Skin epidermis (tissue), 12 donors: ENCODE data around the gene DBF4.
"Not testable (repeated sequence)": the region's sequence is repeated elsewhere in the genome, so short reads cannot be mapped to it uniquely, and the experiment has no call there.

Experiments used
- H3K27ac ChIP-seq, 21 experiments: fragments of 200-600 bp; sonication (generic) in 11 of 21; one replicate each; pipeline ENCODE4 v1.5.0; 2020; ENCODE audit warnings: mild to moderate bottlenecking in 3 of 21, inconsistent platforms in 2 of 21, moderate library complexity in 2 of 21
- H3K4me3 ChIP-seq, 7 experiments: fragments of 200-600 bp; sonication (generic) in 2 of 7; one replicate each; pipeline ENCODE4 v1.5.0; 2020; ENCODE audit warnings: inconsistent platforms in 2 of 7, mild to moderate bottlenecking in 2 of 7, moderate library complexity in 1 of 7

The DBF4 gene, protein sequence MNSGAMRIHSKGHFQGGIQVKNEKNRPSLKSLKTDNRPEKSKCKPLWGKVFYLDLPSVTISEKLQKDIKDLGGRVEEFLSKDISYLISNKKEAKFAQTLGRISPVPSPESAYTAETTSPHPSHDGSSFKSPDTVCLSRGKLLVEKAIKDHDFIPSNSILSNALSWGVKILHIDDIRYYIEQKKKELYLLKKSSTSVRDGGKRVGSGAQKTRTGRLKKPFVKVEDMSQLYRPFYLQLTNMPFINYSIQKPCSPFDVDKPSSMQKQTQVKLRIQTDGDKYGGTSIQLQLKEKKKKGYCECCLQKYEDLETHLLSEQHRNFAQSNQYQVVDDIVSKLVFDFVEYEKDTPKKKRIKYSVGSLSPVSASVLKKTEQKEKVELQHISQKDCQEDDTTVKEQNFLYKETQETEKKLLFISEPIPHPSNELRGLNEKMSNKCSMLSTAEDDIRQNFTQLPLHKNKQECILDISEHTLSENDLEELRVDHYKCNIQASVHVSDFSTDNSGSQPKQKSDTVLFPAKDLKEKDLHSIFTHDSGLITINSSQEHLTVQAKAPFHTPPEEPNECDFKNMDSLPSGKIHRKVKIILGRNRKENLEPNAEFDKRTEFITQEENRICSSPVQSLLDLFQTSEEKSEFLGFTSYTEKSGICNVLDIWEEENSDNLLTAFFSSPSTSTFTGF

GRCh38 chr7:87876040-87876868 is at the start of gene DBF4, which contains the start of gene SLC25A40:
Gene DBF4 (plus strand): TSS chr7:87876493. CDS start chr7:87876733, 240 bp downstream.
Gene SLC25A40 (minus strand): TSS chr7:87876360. CDS start chr7:87858727, 17,633 bp downstream.
- Histone ChIP-seq H3K27ac (peak within 1 kb of the TSS; percentile 74 to 92 (median 88)), H3K4me3 (peak within 1 kb of the TSS; percentile 62 to 96 (median 84))

GRCh38 chr7:87828383-87828782 is 47.9 kb upstream of the DBF4 start:
- not testable (repeated sequence) for H3K27ac ChIP-seq, H3K4me3 ChIP-seq

GRCh38 chr7:87831097-87831496 is 45.2 kb upstream of the DBF4 start:
- Histone ChIP-seq H3K4me3 (no peak overlapping the region), H3K27ac (no peak overlapping the region)

DNA sequence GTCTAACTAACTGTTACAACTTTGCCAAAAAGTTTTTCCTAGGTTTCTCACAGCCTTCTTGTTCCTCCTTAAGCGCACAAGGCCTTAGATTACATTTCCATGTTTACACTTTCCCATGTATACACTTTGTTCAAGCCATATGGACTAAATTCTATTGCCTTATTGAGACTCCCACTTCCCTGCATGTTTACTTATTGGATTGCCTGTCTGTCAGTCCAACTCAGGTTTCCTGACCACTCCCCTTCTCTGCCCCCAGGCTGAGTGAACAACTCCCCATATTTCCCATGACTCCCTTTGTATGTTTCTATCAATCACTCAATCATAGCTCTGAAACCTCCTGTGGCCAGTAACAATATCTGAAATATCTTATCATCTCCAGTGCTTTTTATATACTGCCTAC is 43.2 kb upstream of the DBF4 start:
- no peak overlapping the region for H3K27ac ChIP-seq
- H3K4me3 ChIP-seq, result no peak overlapping the region

- Histone ChIP-seq H3K27ac (no peak overlapping the region), H3K4me3 (no peak overlapping the region)
Measured at GRCh38 chr7:87837597-87837996, 38.7 kb upstream of the DBF4 start.

DNA sequence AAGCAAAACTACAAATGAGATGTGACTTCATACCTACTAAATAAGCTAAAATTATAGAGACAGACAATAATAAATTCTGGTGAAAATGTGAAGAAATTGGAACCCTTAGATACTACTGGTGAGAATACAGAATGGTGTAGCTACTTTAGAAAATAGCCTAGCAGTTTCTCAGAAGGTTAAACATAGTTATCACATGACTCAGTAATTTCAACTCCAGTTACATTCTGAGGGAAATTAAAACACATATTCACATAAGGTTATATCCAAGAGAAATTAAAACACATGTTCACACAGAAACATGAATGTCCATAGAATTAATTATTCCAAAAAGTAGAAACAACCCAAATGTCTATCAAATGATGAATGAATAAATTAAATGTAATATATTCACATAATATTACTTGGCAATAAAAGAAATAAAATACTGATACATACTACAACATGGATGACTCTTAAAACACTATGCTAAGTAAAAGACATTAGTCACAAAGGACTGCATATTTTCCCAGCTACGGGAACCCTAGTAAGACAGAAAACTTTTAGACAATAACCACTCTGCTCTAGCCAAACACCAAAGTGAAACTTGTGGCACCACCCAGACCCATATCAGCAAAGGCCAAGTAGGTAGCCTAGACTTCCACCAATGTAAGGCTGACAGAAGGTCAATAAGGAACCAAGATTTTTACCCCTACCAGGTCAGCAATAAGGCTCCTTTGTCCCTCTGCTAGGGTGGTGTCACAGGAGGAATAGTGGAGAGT is 25.3 kb upstream of the DBF4 start:
- Histone ChIP-seq H3K4me3 (no peak overlapping the region), H3K27ac (no peak overlapping the region)

GRCh38 chr7:87852306-87852705 is 24.0 kb upstream of the DBF4 start:
- no peak overlapping the region for H3K27ac ChIP-seq
- no peak overlapping the region for H3K4me3 ChIP-seq

- no peak overlapping the region for H3K4me3 ChIP-seq
- no peak overlapping the region for H3K27ac ChIP-seq
Measured at GRCh38 chr7:87853237-87853864, 22.9 kb upstream of the DBF4 start.

DNA sequence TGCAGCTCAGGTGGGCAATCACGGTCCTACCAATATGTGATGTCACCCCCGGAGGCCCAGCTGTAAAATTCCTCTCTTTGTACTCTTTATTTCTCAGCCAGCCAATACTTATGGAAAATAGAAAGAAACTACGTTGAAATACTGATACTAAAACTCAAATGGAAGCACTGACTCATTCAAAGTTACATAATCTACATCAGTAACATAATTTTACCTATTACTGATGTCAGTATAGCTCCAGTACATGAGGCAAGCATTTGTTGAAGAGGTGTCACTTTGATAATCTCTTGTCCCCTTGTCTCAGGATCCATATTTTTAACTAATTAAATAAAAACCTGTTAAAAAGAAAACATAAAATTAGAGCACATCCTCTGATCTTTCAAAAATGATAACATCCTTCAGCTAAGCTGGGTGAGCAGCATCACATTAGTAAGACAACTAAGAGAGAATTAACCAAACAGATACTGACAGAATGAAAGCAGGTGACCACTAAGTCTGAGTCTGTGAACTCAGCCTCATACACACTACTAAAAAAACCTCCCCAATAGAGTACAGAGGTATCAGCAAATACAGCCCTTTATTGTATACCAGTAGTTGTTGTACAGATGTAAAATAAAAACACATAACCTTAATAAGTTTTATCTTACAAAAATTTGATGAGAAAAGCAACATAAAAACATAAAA is 17.7 kb upstream of the DBF4 start:
- H3K4me3 ChIP-seq, result no peak overlapping the region
- no peak overlapping the region for H3K27ac ChIP-seq

GRCh38 chr7:87866089-87866488 is 10.2 kb upstream of the DBF4 start:
- Histone ChIP-seq H3K4me3 (no peak overlapping the region), H3K27ac (no peak overlapping the region)

- H3K4me3 ChIP-seq, H3K27ac ChIP-seq: not testable (repeated sequence)
Measured at GRCh38 chr7:87866533-87866932, 9.8 kb upstream of the DBF4 start.

DNA sequence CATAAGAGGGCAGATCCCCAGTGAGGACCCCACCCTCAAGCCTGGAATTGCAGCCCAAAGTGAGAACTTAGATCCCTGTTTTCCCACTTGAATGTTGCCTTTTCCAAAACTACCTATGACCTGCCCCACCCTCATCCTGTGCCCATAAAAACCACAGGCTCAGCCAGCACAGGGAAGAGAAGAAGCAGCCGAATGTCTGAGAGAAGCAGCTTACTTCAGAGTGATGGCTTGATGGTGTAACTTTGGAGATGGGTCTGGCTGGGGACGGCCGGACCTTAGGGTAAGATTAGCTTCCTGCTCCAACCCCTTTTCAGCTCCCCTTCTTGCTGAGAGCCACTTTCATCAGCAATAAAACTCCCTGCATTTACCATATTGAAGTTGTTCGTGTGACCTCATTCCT is 5.8 kb upstream of the DBF4 start:
- no peak overlapping the region for H3K27ac ChIP-seq
- H3K4me3 ChIP-seq, result no peak overlapping the region

GRCh38 chr7:87872346-87872745 is 3.9 kb upstream of the DBF4 start:
- H3K4me3 ChIP-seq, result no peak overlapping the region
- H3K27ac ChIP-seq, result no peak overlapping the region

GRCh38 chr7:87873328-87873727 is 3.0 kb upstream of the DBF4 start:
- H3K27ac ChIP-seq, result peak overlapping the region in 2 of 21 experiments; percentile 6 to 23
- not testable (repeated sequence) for H3K4me3 ChIP-seq

DNA sequence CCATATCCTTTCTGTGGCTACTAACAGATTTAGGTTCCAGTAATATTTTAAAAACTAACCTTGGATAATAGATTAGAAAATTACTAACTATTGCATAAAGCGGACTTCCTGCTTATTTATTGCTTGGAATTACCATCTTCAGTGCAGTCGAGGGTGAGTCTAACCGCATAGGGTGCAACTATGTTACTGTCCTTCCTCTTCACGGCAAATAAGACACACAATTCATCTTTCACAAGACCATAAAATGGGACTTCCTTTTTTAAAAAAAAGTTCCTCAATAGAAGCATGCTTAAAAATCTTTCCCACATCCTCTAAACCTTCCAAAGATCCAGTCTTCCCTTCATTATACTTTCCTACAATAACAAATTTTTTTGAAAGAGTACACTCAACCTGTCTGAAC is 2.2 kb upstream of the DBF4 start:
- no peak overlapping the region for H3K4me3 ChIP-seq
- peak overlapping the region in 1 of 21 experiments; percentile 23 for H3K27ac ChIP-seq

GRCh38 chr7:87875151-87876039 is 898 bp upstream of the DBF4 start:
- H3K4me3 ChIP-seq, result peak overlapping the region; percentile 62 to 96 (median 84)
- H3K27ac ChIP-seq, result peak overlapping the region; percentile 60 to 92 (median 88)

- H3K4me3 ChIP-seq, result peak overlapping the region; percentile 62 to 96 (median 84)
- H3K27ac ChIP-seq, result peak overlapping the region; percentile 56 to 92 (median 87)
Measured at GRCh38 chr7:87876869-87877234, 559 bp downstream of the DBF4 start.
